Vagina (tissue), 2 donors: ENCODE measurements around the gene CSMD2. TPM values are rescaled to one million over a fixed set of nuclear protein-coding genes. Genes with fewer than 3 reads are reported as not detected.

Experiments used
- DNase-seq, 2 donors: peaks; one replicate each; pipeline ENCODE4 v3.0.0-alpha.2; 2017; ENCODE audit errors: extremely low spot score in 2 of 2
- H3K27ac ChIP-seq: fragments of 200-600 bp; sonication (generic); one replicate; pipeline ENCODE4 v1.5.1; 2019
- H3K27me3 ChIP-seq: fragments of 200-600 bp; sonication (generic); one replicate; pipeline ENCODE4 v1.5.1; 2019
- H3K36me3 ChIP-seq, 2 donors: fragments of 200-600 bp; sonication (generic); one replicate each; pipeline ENCODE4 v1.5.1; 2017 to 2019
- H3K4me1 ChIP-seq: fragments of 200-600 bp; sonication (generic); one replicate; pipeline ENCODE4 v1.5.1; 2019
- H3K4me3 ChIP-seq, 2 donors: fragments of 200-600 bp; sonication (generic); 1 replicate in 1 of 2; 2 replicates in 1 of 2; pipeline ENCODE4 v1.5.1; 2016 to 2019
- H3K9me3 ChIP-seq: fragments of 200-600 bp; sonication (generic); one replicate; pipeline ENCODE4 v1.5.1; 2019
- CTCF ChIP-seq, 3 experiments: fragments of 450-650 bp in 2 of 3; fragments of 200-600 bp in 1 of 3; sonication (generic) in 1 of 3; IDR thresholded peaks; one replicate each; pipeline ENCODE4 v1.5.1; 2017 to 2019; ENCODE audit warnings: antibody characterized with exemption in 3 of 3, mild to moderate bottlenecking in 2 of 3, moderate library complexity in 2 of 3
- POLR2A ChIP-seq, 2 donors: fragments of 450-650 bp; IDR thresholded peaks; one replicate each; pipeline ENCODE4 v1.6.1; 2017; ENCODE audit warnings: antibody characterized with exemption in 2 of 2, mild to moderate bottlenecking in 2 of 2, moderate library complexity in 2 of 2
- POLR2AphosphoS5 ChIP-seq, 2 donors: sonication (generic); formaldehyde crosslinking; IDR thresholded peaks; one replicate each; pipeline ENCODE4 v1.9.0; 2017; ENCODE audit warnings: antibody characterized with exemption in 2 of 2, mild to moderate bottlenecking in 2 of 2, low read depth in 1 of 2; ENCODE audit not compliant: insufficient read depth in 1 of 2
- intact Hi-C: fragments of 100-400 bp; cut with DNase I; formaldehyde crosslinking; loops from one replicate; pipeline ENCODE4 v1.15.1; 2023
- total RNA-seq: library from RNA; depleted of rRNA; stranded (reverse); fragments of >200 nt; gene quantifications from one replicate; pipeline ENCODE4 v1.2.3, GENCODE V29; 2016

Gene CSMD2
- total RNA-seq, 1 donor from 2014 or later = 0.25 TPM

GRCh38 chr1:33576821-33577599 lies 588.0 kb downstream of the CSMD2 start:
- H3K27ac ChIP-seq = no peak overlapping the region
- DNase-seq = no peak

GRCh38 chr1:33575324-33575879 lies 589.6 kb downstream of the CSMD2 start:
- no peaks in the 10 kb centered on the region for H3K9me3 ChIP-seq
- intact Hi-C loops = no loop called here
- no peak overlapping the region for H3K27ac ChIP-seq
- DNase-seq = peak in 1 of 2 donors; percentile 34
- H3K27me3 ChIP-seq = no peaks in the 10 kb centered on the region
- no peak overlapping the region for H3K4me3 ChIP-seq
- no peaks in the 10 kb centered on the region for H3K4me1 ChIP-seq
- no peaks in the 10 kb centered on the region for H3K36me3 ChIP-seq
- no peak for TF ChIP-seq CTCF (IDR thresholded peaks at IDR 0.05)
- TF ChIP-seq POLR2AphosphoS5 (IDR thresholded peaks at IDR 0.05; ENCODE audit: insufficient read depth in 1 of 2, low read depth in 1 of 2) = no peak

More at GRCh38 chr1:33576821-33577599, 588.0 kb downstream of the CSMD2 start:
- Histone ChIP-seq H3K27me3 (no peaks in the 10 kb centered on the region), H3K4me1 (no peaks in the 10 kb centered on the region), H3K4me3 (no peak overlapping the region), H3K9me3 (no peaks in the 10 kb centered on the region), H3K36me3 (no peaks in the 10 kb centered on the region)
- TF ChIP-seq POLR2AphosphoS5 (IDR thresholded peaks at IDR 0.05; ENCODE audit: insufficient read depth in 1 of 2, low read depth in 1 of 2) (no peak), POLR2A (IDR thresholded peaks at IDR 0.05) (no peak), CTCF (IDR thresholded peaks at IDR 0.05) (no peak)
- intact Hi-C loops = no loop called here

GRCh38 chr1:33573661-33574060 lies 591.4 kb downstream of the CSMD2 start:
- TF ChIP-seq CTCF (IDR thresholded peaks at IDR 0.05) = no peak
- TF ChIP-seq POLR2A (IDR thresholded peaks at IDR 0.05) = no peak
- no peak for TF ChIP-seq POLR2AphosphoS5 (IDR thresholded peaks at IDR 0.05; ENCODE audit: insufficient read depth in 1 of 2, low read depth in 1 of 2)
- intact Hi-C loops = no loop called here
- Histone ChIP-seq H3K4me1 (no peaks in the 10 kb centered on the region), H3K9me3 (no peaks in the 10 kb centered on the region), H3K27me3 (no peaks in the 10 kb centered on the region), H3K27ac (no peak overlapping the region), H3K4me3 (no peak overlapping the region), H3K36me3 (no peaks in the 10 kb centered on the region)
- no peak for DNase-seq

DNA sequence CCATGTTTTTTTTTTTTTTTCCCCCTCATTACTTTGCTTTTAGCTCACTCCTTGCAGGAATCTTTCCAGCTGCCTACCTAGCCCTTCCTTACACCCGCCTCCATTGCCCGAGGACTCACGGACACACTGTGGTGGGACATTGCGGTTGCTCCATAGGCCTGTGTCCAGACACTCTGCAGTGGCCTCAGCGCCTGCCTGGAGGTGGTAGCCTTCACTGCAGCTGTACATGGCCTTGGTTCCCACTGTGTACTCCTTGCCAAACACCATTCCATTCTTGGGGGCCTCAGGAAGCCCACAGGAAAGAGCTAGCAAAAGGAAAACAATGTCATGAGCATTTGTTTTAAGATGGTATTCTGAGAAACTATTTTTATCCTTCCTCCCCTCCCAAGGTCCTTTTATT lies 592.6 kb downstream of the CSMD2 start:
- peak in 1 of 2 donors; percentile 49 for DNase-seq
- intact Hi-C loops = no loop called here
- TF ChIP-seq POLR2AphosphoS5 (IDR thresholded peaks at IDR 0.05; ENCODE audit: insufficient read depth in 1 of 2, low read depth in 1 of 2) (no peak), CTCF (IDR thresholded peaks at IDR 0.05) (no peak), POLR2A (IDR thresholded peaks at IDR 0.05) (no peak)
- no peaks in the 10 kb centered on the region for H3K27me3 ChIP-seq
- H3K4me3 ChIP-seq = no peak overlapping the region
- no peaks in the 10 kb centered on the region for H3K36me3 ChIP-seq
- H3K4me1 ChIP-seq = no peaks in the 10 kb centered on the region
- no peak overlapping the region for H3K27ac ChIP-seq
- no peaks in the 10 kb centered on the region for H3K9me3 ChIP-seq

DNA sequence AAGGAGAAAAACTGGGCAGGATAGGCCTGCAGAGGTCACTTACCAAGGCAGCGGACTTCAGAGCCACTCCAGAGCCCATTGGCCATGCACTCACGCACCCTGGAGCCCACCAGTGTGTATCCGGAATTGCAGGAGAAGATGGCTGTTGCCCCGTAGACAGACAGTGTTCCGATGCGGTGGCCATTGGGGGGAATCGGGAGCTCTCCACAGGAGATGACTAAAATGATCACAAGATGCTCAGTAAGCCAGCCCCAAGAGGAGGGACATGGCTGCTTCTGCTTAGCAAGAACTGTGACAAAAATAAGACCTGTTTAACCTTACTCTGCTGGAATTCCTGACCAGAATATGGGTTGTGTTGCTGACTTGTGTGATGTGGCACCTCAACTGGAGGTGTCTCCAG lies 595.7 kb downstream of the CSMD2 start:
- H3K4me1 ChIP-seq = no peaks in the 10 kb centered on the region
- TF ChIP-seq CTCF (IDR thresholded peaks at IDR 0.05) = no peak
- no peak for TF ChIP-seq POLR2A (IDR thresholded peaks at IDR 0.05)
- no peak for TF ChIP-seq POLR2AphosphoS5 (IDR thresholded peaks at IDR 0.05; ENCODE audit: insufficient read depth in 1 of 2, low read depth in 1 of 2)
- H3K27ac ChIP-seq = no peak overlapping the region
- H3K27me3 ChIP-seq = no peaks in the 10 kb centered on the region
- intact Hi-C loops = no loop called here
- no peak overlapping the region for H3K4me3 ChIP-seq
- DNase-seq = peak in 1 of 2 donors; percentile 54
- no peaks in the 10 kb centered on the region for H3K36me3 ChIP-seq
- no peaks in the 10 kb centered on the region for H3K9me3 ChIP-seq
